A673 (cell line): ENCODE data around the gene THAP3. TPM values are rescaled to one million over a fixed set of nuclear protein-coding genes. Genes with fewer than 3 reads are reported as not detected.

Source experiments
- Bru-seq: library from RNA; stranded (reverse); fragments of 400-500 nt; gene quantifications from one replicate; lab custom pipeline; 2021; lab: Mats Ljungman, UMichigan
- BruChase-seq, 2 experiments: library from RNA; stranded (reverse); fragments of 400-500 nt; gene quantifications; one replicate each; lab custom pipeline; 2021; lab: Mats Ljungman, UMichigan
- BruUV-seq: library from RNA; stranded (reverse); fragments of 400-500 nt; replicated peaks from 2 replicates; lab custom pipeline; 2021; lab: Mats Ljungman, UMichigan
- CTCF ChIA-PET: fragments of 300-600 bp; sonication (Branson Sonifier 250); formaldehyde crosslinking; loops from one replicate; lab custom pipeline; 2022; ENCODE audit warnings: antibody characterized with exemption; lab: Charles Lee
- POLR2A ChIA-PET: fragments of 300-600 bp; sonication (Branson Sonifier 250); formaldehyde crosslinking; loops from one replicate; lab custom pipeline; 2022; ENCODE audit warnings: antibody characterized with exemption; ENCODE audit not compliant: low non-redundant PET; lab: Charles Lee
- DNase-seq: peaks from one replicate; pipeline ENCODE4 v3.0.0-alpha.2; 2015; ENCODE audit warnings: low spot score
- H3K27ac ChIP-seq: fragments of 200-600 bp; sonication (generic); 2 replicates; pipeline ENCODE4 v1.5.1; 2016; ENCODE audit warnings: mixed run types, low read depth, mild to moderate bottlenecking, mixed read lengths, antibody characterized with exemption, low read length; ENCODE audit not compliant: poor library complexity, severe bottlenecking
- H3K27me3 ChIP-seq: fragments of 200-600 bp; sonication (generic); replicated peaks from 2 replicates; pipeline ENCODE4 v1.6.1; 2017; ENCODE audit warnings: mixed run types, low read depth, mild to moderate bottlenecking, mixed read lengths, antibody characterized with exemption, low read length; ENCODE audit not compliant: insufficient read depth, poor library complexity
- H3K36me3 ChIP-seq: fragments of 200-600 bp; sonication (generic); 2 replicates; pipeline ENCODE4 v1.6.1; 2016; ENCODE audit warnings: mixed run types, mild to moderate bottlenecking, mixed read lengths, antibody characterized with exemption, low read length; ENCODE audit not compliant: insufficient read depth, poor library complexity, severe bottlenecking
- H3K4me1 ChIP-seq: fragments of 200-600 bp; sonication (generic); 2 replicates; pipeline ENCODE4 v1.6.1; 2017; ENCODE audit warnings: mixed run types, mild to moderate bottlenecking, mixed read lengths, antibody characterized with exemption, low read length; ENCODE audit not compliant: insufficient read depth, poor library complexity, severe bottlenecking
- H3K4me3 ChIP-seq: fragments of 200-600 bp; sonication (generic); 2 replicates; pipeline ENCODE4 v1.5.1; 2016; ENCODE audit warnings: low read depth, mixed run types, mild to moderate bottlenecking, mixed read lengths, low read length; ENCODE audit not compliant: poor library complexity, severe bottlenecking
- H3K9me3 ChIP-seq: fragments of 200-600 bp; sonication (generic); 2 replicates; pipeline ENCODE4 v1.6.1; 2016; ENCODE audit warnings: mixed run types, low read depth, mild to moderate bottlenecking, mixed read lengths, antibody characterized with exemption, low read length; ENCODE audit not compliant: poor library complexity, severe bottlenecking
- CTCF ChIP-seq: fragments of 300-800, 200-600 bp; sonication (generic); conservative IDR thresholded peaks from 2 replicates; pipeline ENCODE4 v1.5.1; 2017; ENCODE audit warnings: low read depth, mild to moderate bottlenecking, antibody characterized with exemption, low read length, moderate library complexity, mixed read lengths
- EZH2 ChIP-seq: fragments of 200-600 bp; sonication (generic); IDR thresholded peaks from 2 replicates; pipeline ENCODE4 v1.6.1; 2017; ENCODE audit warnings: borderline replicate concordance, low read depth, mild to moderate bottlenecking, mixed read lengths, antibody characterized with exemption, low read length; ENCODE audit not compliant: poor library complexity, severe bottlenecking
- intact Hi-C: fragments of 100-400 bp; cut with micrococcal nuclease; formaldehyde crosslinking; loops from one replicate; pipeline ENCODE4 v1.10.0; 2022; ENCODE audit not compliant: unreplicated experiment
- long read RNA-seq: library from polyadenylated mRNA; stranded (forward); transcript quantifications from one replicate; pipeline ENCODE4 v2.0.0, GENCODE V29; 2022
- total RNA-seq: library from RNA; stranded (reverse); gene quantifications from 2 replicates; pipeline ENCODE4 v1.2.3, GENCODE V29; 2021

THAP3 gene
- total RNA-seq (23.6 and 27.9 TPM in 2 replicates), Bru-seq, nascent RNA (percentile 58 among the genes with signal in this experiment), BruChase-seq, experiment 1, labeled RNA remaining after a 2-hour chase (percentile 62 among the genes with signal in this experiment), BruChase-seq, experiment 2, labeled RNA remaining after a 6-hour chase (percentile 62 among the genes with signal in this experiment)
- long read RNA-seq, partial matches to known transcripts: 24 of 38 reads
- long read RNA-seq, other reads (novel, unspliced or antisense): 13 of 38 reads

- peak within 1 kb of the TSS; percentile 76 for H3K27ac ChIP-seq
- no peaks in the 10 kb centered on the region for H3K27me3 ChIP-seq
- DNase-seq: peak; percentile 91
- intact Hi-C loops: no loop called here
- BruUV-seq: no TSS peak
- H3K4me3 ChIP-seq: peak within 1 kb of the TSS; percentile 64
- TF ChIP-seq CTCF (0 out of 2 replicates have a peak, but pooled peaks have one; percentile 15), EZH2 (no peak)
- POLR2A ChIA-PET: no interaction called here
- H3K36me3 ChIP-seq: peaks cover 55% of the 10 kb centered on the region
- no peaks in the 10 kb centered on the region for H3K9me3 ChIP-seq
- peaks cover 4% of the 10 kb centered on the region for H3K4me1 ChIP-seq
- CTCF ChIA-PET: interaction anchor here (0.7 kb wide), 1 partner anchor 610 kb away, joined by 3 read pairs; no protein-coding TSS in a partner anchor
Measured at GRCh38 chr1:6624710-6625583, at the start of gene THAP3. Gene THAP3 (plus strand): TSS chr1:6624868. CDS start chr1:6625219, 351 bp downstream.

GRCh38 chr1:6577831-6578525, 46.7 kb upstream of the THAP3 start:
- intact Hi-C loops: no loop called here
- peaks cover 3% of the 10 kb centered on the region for H3K36me3 ChIP-seq
- peaks cover 14% of the 10 kb centered on the region for H3K4me1 ChIP-seq
- DNase-seq: no peak
- H3K9me3 ChIP-seq: no peaks in the 10 kb centered on the region
- TF ChIP-seq EZH2 (no peak), CTCF (no peak)
- BruUV-seq: no TSS peak
- no peak overlapping the region for H3K27ac ChIP-seq
- H3K4me3 ChIP-seq: no peak overlapping the region
- ChIA-PET POLR2A (interaction anchor here (0.6 kb wide), 1 partner anchor 342 kb away, joined by 23 read pairs; the partner anchor contains the start of gene ICMT), CTCF (no interaction called here)
- no peaks in the 10 kb centered on the region for H3K27me3 ChIP-seq
